ENCODE data around the gene GLYAT. TPM values are rescaled to one million over a fixed set of nuclear protein-coding genes. Genes with fewer than 3 reads are reported as not detected.
"Not testable (repeated sequence)": the region's sequence is repeated elsewhere in the genome, so short reads cannot be mapped to it uniquely, and the experiment has no call there.

GLYAT gene
- total RNA-seq, 2 experiments from 2014 or later, result not detected

DNA sequence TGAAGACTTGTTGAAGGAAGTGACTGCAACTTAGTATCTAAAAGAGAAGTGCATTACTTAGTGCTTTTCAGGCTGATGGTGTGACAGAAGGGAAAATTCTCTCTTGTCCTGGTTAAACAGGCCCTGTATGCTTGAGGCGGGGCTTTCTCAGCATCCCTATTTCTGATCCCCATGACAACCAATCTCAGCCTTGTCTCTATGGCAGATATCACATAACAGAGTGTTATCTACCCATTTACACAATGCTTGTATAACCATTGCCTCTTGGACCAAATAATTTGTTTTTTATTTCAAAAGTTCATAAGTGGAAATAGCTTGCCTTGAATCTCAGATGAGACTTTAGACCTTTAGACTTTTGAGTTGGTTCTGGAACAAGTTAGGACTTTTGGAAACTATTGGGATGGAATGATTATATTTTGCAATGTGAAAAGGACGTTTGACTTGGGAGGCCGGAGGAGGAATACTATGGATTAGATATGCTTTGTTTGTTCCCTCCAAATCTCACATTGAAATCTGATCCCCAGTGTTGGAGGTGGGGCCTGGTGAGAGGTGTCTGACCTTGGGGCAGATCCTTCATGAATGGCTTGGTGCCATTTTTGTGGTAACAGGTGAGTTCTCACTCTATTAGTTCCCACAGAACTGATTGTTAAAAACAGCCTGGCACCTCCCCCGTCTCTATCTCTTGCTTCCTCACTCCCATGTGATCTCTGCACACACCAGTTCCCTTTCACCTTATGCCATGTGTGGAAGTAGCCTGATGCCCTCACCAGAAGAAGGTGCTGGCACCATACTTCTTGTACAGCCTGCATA is 3.1 kb upstream of the GLYAT start:
- no peaks in the 10 kb centered on the region for H3K4me1 Mint-ChIP-seq
- H3K27ac Mint-ChIP-seq, result no peak overlapping the region
- CTCF ChIA-PET, result no interaction called here
- H3K36me3 Mint-ChIP-seq (ENCODE audit: low read depth), result no peaks in the 10 kb centered on the region
- DNase-seq, result no peak
- H3K4me3 Mint-ChIP-seq, result no peak overlapping the region
- POLR2A ChIA-PET, result no interaction called here
- no peaks in the 10 kb centered on the region for H3K9me3 Mint-ChIP-seq
- no peaks in the 10 kb centered on the region for H3K27me3 Mint-ChIP-seq

DNA sequence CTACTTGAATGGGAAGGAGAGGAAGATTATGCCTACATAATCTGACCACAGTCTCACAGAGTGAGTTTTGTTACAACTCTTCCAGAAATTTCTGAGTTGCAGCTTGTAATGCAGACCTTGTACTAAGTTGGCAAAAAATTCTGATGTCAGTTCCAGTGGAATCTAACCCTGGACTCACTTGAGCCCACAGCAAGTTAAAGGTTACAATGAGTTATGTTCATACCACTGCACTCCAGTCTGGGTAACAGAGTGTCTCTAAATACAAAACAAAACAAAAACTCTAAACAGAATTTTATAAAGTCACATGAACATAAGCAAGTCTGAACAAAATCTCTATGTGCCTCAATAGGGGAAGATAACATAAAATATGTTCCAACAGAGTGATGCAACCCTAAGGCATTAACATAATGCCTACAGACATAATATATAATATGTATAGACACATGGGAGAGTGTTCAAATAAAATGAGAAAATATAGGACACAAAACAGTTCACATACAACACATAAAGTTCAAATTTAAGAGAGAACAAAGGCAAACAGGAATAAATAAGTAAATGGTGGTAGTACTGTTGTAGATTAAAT is 1.1 kb downstream of the GLYAT start:
- Mint-ChIP-seq H3K36me3 (ENCODE audit: low read depth) (no peaks in the 10 kb centered on the region), H3K9me3 (no peaks in the 10 kb centered on the region), H3K27me3 (no peaks in the 10 kb centered on the region), H3K4me1 (peaks cover 4% of the 10 kb centered on the region), H3K27ac (no peak overlapping the region), H3K4me3 (no peak overlapping the region)
- ChIA-PET CTCF (no interaction called here), POLR2A (no interaction called here)
- no peak for DNase-seq

DNA sequence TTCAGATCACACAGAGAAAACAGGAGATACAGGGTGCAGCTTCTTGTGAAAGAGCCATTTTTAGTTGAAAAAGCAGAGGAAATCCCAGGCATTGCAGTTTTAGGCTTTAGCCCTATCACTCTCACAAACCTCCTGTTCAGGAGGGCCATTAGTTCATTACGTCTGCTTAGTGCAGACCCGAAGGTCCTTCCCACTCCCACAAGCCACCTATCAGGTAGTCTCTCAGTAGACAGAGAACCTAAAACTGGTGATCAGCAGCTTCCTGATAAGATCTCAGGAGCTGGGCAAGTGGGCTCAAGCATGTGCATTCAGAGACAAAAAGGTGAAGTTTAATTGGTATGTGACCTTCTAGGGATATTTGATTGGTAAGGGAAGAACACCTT is 4.3 kb downstream of the GLYAT start:
- no peaks in the 10 kb centered on the region for H3K9me3 Mint-ChIP-seq
- no peak overlapping the region for H3K4me3 Mint-ChIP-seq
- DNase-seq, result no peak
- H3K27me3 Mint-ChIP-seq, result no peaks in the 10 kb centered on the region
- H3K36me3 Mint-ChIP-seq (ENCODE audit: low read depth), result no peaks in the 10 kb centered on the region
- peaks cover 4% of the 10 kb centered on the region for H3K4me1 Mint-ChIP-seq
- ChIA-PET CTCF (no interaction called here), POLR2A (no interaction called here)
- no peak overlapping the region for H3K27ac Mint-ChIP-seq

DNA sequence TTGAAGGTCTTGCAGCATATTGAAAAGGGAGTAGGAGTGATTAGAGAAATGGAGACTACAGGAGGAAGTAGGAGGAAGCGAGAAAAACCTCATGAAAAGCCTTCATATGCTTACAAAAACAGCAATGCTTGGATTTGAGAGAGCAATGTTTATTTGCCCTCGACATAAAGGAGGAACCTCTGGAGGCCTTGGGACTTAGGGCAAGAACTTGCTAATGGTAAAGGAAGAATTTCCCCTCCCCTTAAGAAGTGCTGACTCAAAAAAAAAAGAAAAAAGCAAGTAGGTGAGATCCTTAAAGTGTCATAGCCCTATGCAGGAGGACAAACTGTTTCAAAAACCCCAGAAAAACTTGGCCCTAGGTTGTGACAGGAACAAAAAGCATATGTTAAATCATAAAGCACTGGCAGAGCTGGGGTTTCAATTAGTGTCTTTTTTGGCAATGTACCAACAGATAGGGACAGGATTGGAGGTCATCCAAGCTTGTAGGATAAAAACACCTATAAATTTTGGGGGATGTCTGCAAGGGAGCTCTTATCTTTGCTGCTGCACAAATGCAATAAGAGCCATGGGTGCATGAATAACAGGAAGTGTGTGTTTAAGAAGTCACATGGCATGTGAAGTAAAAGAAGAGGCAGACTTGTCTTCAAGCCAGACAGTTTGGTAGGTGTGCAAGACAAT is 4.9 kb downstream of the GLYAT start:
- no peak overlapping the region for H3K4me3 Mint-ChIP-seq
- no peak for DNase-seq
- no peak overlapping the region for H3K27ac Mint-ChIP-seq
- H3K9me3 Mint-ChIP-seq, result no peaks in the 10 kb centered on the region
- ChIA-PET POLR2A (no interaction called here), CTCF (no interaction called here)
- no peaks in the 10 kb centered on the region for H3K27me3 Mint-ChIP-seq
- H3K36me3 Mint-ChIP-seq (ENCODE audit: low read depth), result no peaks in the 10 kb centered on the region
- peaks cover 4% of the 10 kb centered on the region for H3K4me1 Mint-ChIP-seq

DNA sequence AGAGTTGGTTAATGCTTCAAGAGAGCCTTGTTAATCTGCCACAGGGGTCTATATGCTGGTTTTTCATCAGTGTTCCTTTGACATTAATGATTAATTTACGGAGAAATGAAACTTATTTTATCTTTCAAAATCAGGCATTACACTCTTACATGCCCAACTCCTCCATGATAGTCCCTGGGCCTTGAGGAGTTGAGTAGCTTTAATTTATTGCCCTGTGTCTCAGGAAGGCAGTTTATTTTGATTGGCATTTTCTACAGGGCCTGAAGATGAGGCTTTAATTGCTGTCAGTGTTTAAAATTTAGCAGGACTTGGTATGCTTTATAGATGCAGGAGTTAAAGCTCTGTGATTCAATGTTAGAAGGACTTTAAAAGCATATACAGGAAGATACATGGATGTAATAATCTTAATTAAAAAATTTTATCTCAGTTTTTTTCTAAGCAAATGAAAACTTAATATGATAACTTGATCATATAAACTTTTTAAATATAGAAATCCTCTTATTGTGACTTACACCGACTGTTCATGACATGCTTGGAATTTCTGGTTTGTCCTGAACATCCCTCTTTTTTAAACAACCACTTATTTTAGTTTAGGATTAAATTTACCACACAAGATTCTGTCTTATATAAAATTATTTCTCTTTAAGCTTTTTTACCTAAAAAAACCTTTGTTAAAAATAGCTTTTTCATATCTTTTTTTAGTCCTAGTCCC is 12.2 kb downstream of the GLYAT start:
- H3K9me3 Mint-ChIP-seq, result no peaks in the 10 kb centered on the region
- H3K36me3 Mint-ChIP-seq (ENCODE audit: low read depth), result peaks cover 2% of the 10 kb centered on the region
- no peaks in the 10 kb centered on the region for H3K27me3 Mint-ChIP-seq
- H3K27ac Mint-ChIP-seq, result no peak overlapping the region
- CTCF ChIA-PET, result no interaction called here
- no peak for DNase-seq
- H3K4me1 Mint-ChIP-seq, result no peaks in the 10 kb centered on the region
- POLR2A ChIA-PET, result no interaction called here
- H3K4me3 Mint-ChIP-seq, result no peak overlapping the region

DNA sequence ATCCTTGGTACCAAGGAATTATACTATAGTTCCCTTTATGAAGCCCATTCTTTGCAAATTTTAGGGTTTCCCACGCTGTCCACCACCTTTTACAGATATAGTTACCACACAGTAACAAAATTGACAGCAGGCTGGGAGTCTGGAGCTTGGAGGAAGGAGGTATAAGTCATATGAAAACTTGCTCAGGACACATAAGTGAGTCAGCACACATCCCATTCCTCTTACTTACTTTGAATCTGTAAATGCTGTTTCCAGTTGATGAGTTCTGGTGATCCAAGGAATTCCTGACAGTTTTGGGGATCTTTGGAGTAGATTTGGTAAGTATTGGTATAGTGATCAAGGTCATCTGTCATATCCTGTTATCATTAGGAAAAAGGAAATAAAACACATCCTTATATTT is 19.2 kb downstream of the GLYAT start:
- no peak for DNase-seq
- Mint-ChIP-seq H3K9me3 (no peaks in the 10 kb centered on the region), H3K27ac (no peak overlapping the region), H3K27me3 (no peaks in the 10 kb centered on the region), H3K4me3 (no peak overlapping the region), H3K36me3 (ENCODE audit: low read depth) (no peaks in the 10 kb centered on the region), H3K4me1 (no peaks in the 10 kb centered on the region)
- POLR2A ChIA-PET, result no interaction called here
- CTCF ChIA-PET, result no interaction called here

DNA sequence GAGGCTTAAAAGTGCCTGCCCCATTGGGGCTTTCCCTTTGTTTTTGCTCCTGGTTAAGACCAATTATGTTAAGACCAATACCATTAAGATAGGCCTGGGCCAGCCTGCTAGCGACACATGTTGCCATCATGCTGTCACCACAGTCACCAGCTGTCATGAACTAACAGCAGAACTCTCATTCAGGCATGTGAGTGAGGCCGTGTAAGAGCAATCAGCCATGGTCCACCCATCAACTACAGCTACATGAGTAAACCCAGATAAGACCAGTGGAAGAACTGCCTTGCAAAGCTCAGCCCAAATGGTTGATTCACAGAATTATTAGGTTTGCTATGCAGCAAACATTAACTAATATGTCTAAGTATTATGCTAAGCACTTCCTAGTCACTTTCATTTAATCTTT is 19.9 kb downstream of the GLYAT start:
- H3K27me3 Mint-ChIP-seq, result no peaks in the 10 kb centered on the region
- no peak for DNase-seq
- CTCF ChIA-PET, result no interaction called here

DNA sequence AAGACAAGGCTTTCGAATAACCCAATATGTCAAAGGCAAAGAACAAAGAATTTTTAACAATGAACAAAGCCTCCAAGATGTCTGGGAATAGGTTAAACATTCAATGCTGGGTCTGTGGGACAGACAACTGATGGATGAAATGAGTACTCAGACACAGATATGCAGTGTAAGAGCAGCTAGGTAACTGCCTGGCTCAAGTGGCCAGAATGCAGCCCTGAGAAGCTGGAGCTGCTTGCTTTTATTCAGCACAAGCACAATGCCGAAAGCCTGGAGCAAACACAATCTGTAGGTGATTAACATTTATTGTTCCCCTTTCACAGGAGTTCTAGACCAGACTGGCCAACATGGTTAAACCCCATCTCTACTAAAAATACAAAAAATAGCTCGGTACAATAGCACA is 24.0 kb downstream of the GLYAT start:
- no peaks in the 10 kb centered on the region for H3K9me3 Mint-ChIP-seq
- DNase-seq, result no peak
- no peaks in the 10 kb centered on the region for H3K36me3 Mint-ChIP-seq (ENCODE audit: low read depth)
- H3K27me3 Mint-ChIP-seq, result peaks cover 4% of the 10 kb centered on the region
- H3K27ac Mint-ChIP-seq, result no peak overlapping the region
- no peaks in the 10 kb centered on the region for H3K4me1 Mint-ChIP-seq
- CTCF ChIA-PET, result interaction anchor here (0.9 kb wide), 1 partner anchor 80 kb away, joined by 3 read pairs; no protein-coding TSS in a partner anchor
- POLR2A ChIA-PET, result no interaction called here
- no peak overlapping the region for H3K4me3 Mint-ChIP-seq

More for the DNA sequence above, 19.9 kb downstream of the GLYAT start:
- no peaks in the 10 kb centered on the region for H3K36me3 Mint-ChIP-seq (ENCODE audit: low read depth)
- no peak overlapping the region for H3K4me3 Mint-ChIP-seq
- no peaks in the 10 kb centered on the region for H3K4me1 Mint-ChIP-seq
- no peaks in the 10 kb centered on the region for H3K9me3 Mint-ChIP-seq
- H3K27ac Mint-ChIP-seq, result no peak overlapping the region
- POLR2A ChIA-PET, result no interaction called here

DNA sequence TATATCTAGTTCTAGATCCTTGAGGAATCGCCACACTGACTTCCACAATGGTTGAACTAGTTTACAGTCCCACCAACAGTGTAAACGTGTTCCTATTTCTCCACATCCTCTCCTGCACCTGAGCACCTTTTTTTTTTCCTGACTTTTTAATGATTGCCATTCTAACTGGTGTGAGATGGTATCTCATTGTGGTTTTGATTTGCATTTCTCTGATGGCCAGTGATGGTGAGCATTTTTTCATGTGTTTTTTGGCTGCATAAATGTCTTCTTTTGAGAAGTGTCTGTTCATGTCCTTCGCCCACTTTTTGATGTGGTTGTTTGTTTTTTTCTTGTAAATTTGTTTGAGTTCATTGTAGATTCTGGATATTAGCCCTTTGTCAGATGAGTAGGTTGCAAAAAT is 34.9 kb downstream of the GLYAT start:
- DNase-seq; H3K4me1 Mint-ChIP-seq; H3K9me3 Mint-ChIP-seq; H3K36me3 Mint-ChIP-seq (ENCODE audit: low read depth); H3K4me3 Mint-ChIP-seq; H3K27me3 Mint-ChIP-seq; CTCF ChIA-PET; POLR2A ChIA-PET; H3K27ac Mint-ChIP-seq: not testable (repeated sequence)

DNA sequence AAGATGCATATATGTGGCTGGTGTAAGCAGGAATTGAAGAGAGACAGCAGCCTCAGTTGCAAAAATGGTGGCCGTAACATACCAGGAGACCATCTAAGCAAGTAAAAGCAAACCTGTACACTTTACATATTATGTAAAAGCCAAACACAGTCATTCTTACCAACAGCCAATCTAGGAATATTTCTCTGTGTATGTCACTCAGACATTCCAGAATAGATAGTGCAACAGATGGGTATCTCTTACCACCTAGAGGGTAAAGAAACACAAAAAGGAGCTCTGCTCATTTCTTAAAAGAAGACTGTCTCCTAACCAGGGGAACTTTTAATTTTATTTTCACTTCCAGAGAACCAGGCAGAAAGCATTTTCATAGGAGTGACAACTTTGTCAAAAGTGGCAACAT is 38.7 kb downstream of the GLYAT start:
- ChIA-PET POLR2A (no interaction called here), CTCF (no interaction called here)
- no peaks in the 10 kb centered on the region for H3K36me3 Mint-ChIP-seq (ENCODE audit: low read depth)
- no peaks in the 10 kb centered on the region for H3K4me1 Mint-ChIP-seq
- peaks cover 2% of the 10 kb centered on the region for H3K27me3 Mint-ChIP-seq
- no peak overlapping the region for H3K4me3 Mint-ChIP-seq
- no peak for DNase-seq
- no peak overlapping the region for H3K27ac Mint-ChIP-seq
- no peaks in the 10 kb centered on the region for H3K9me3 Mint-ChIP-seq

DNA sequence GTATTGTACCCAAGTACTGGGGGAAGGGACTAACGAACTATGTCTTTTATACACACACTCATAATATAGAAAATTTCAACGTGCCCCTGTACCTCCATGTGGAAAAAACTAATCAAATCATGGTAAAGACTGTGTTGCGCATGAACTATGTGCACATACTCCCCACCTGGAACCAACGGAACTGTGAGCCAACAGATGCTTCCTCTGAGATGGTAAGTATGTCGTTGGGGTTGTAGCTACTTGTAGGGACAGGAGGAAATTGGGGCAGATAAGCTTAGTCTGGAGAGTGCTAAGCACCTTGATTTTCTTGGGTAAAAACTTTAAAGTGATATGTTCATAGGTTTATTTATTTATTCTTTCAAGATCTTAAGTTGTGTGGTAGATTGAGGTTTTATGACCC is 40.1 kb downstream of the GLYAT start:
- H3K4me3 Mint-ChIP-seq, result no peak overlapping the region
- H3K9me3 Mint-ChIP-seq, result no peaks in the 10 kb centered on the region
- H3K4me1 Mint-ChIP-seq, result no peaks in the 10 kb centered on the region
- POLR2A ChIA-PET, result no interaction called here
- H3K27me3 Mint-ChIP-seq, result peaks cover 2% of the 10 kb centered on the region
- CTCF ChIA-PET, result no interaction called here
- no peaks in the 10 kb centered on the region for H3K36me3 Mint-ChIP-seq (ENCODE audit: low read depth)
- no peak overlapping the region for H3K27ac Mint-ChIP-seq
- no peak for DNase-seq

DNA sequence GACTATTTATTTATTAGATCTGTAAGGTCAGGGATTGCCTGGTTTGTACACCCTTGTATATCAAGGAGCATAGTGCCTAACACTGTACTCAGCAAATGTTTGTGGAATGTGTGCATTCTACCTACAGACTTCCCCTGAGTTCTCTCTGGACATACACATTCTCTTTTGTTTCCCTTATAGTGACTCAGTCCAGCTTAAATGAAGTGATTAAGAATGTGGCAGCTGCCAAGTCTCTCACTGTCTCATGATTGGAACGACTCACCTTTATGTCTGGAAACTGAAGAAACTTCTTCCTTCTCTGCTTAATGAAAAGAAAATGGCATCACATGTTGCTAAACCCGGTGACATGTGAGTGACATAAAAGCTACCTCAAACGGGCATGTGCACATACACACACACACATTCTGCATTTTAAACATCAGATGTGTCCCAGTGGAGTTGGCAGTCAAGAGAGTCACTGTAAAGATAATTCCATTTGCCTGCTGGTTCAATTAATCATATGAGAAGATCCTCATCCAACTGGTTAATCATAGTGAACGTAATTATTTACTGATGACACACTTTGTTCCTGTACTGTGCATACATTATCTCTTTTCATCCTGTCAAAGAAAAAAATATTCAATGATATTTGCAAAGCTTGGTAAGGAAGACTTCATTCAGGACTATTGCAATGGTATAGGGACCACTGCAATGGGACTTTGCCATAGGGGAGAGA is 42.8 kb downstream of the GLYAT start:
- no peaks in the 10 kb centered on the region for H3K36me3 Mint-ChIP-seq (ENCODE audit: low read depth)
- CTCF ChIA-PET, result no interaction called here
- H3K4me1 Mint-ChIP-seq, result no peaks in the 10 kb centered on the region
- DNase-seq, result no peak
- H3K27ac Mint-ChIP-seq, result no peak overlapping the region
- peaks cover 2% of the 10 kb centered on the region for H3K27me3 Mint-ChIP-seq
- POLR2A ChIA-PET, result no interaction called here
- H3K4me3 Mint-ChIP-seq, result no peak overlapping the region
- H3K9me3 Mint-ChIP-seq, result no peaks in the 10 kb centered on the region

All from activated CD4-positive, alpha-beta memory T cell treated with anti-CD3 and anti-CD28 coated beads, Interleukin-2, amount 10 ng/mL, durations not matched to agents 7 days and 5 days (primary cell).